GM18870 (cell line): ENCODE results near the gene CPNE2.
"Not testable (repeated sequence)": the region's sequence is repeated elsewhere in the genome, so short reads cannot be mapped to it uniquely, and the experiment has no call there.

Experiments used
- ATAC-seq: cut with Tn5 transposase; IDR thresholded peaks from one replicate; pipeline ENCODE4 v1.9.1; 2021; ENCODE audit warnings: moderate library complexity; ENCODE audit not compliant: unreplicated experiment

The CPNE2 gene

GRCh38 chr16:57069053-57069452, 23.3 kb upstream of the CPNE2 start:
- no peak for ATAC-seq

GRCh38 chr16:57069635-57070370, 22.6 kb upstream of the CPNE2 start:
- no peak for ATAC-seq

- ATAC-seq, result no peak
These were observed 22.0 kb upstream of the CPNE2 start for GRCh38 chr16:57070424-57070823.

GRCh38 chr16:57071081-57071732, 21.2 kb upstream of the CPNE2 start:
- ATAC-seq, result not testable (repeated sequence)

- no peak for ATAC-seq
These were observed 20.4 kb upstream of the CPNE2 start for GRCh38 chr16:57071831-57072582.

GRCh38 chr16:57072616-57073275, 19.6 kb upstream of the CPNE2 start:
- no peak for ATAC-seq

GRCh38 chr16:57077714-57078113, 14.7 kb upstream of the CPNE2 start:
- no peak for ATAC-seq

- no peak for ATAC-seq
These were observed 10.6 kb upstream of the CPNE2 start for GRCh38 chr16:57081744-57082143.

GRCh38 chr16:57082664-57083063, 9.7 kb upstream of the CPNE2 start:
- ATAC-seq, result no peak

GRCh38 chr16:57083485-57084126, 8.8 kb upstream of the CPNE2 start:
- ATAC-seq, result no peak

GRCh38 chr16:57084257-57084770, 8.1 kb upstream of the CPNE2 start:
- ATAC-seq, result no peak

- ATAC-seq, result no peak
These were observed 7.4 kb upstream of the CPNE2 start for GRCh38 chr16:57084996-57085395.

GRCh38 chr16:57087003-57087402, 5.4 kb upstream of the CPNE2 start:
- ATAC-seq, result no peak

GRCh38 chr16:57089406-57089805, 3.0 kb upstream of the CPNE2 start:
- no peak for ATAC-seq

- no peak for ATAC-seq
These were observed 996 bp upstream of the CPNE2 start for GRCh38 chr16:57091200-57091974.

GRCh38 chr16:57092786-57093411, 516 bp downstream of the CPNE2 start:
- ATAC-seq, result no peak

GRCh38 chr16:57093666-57094564, 1.5 kb downstream of the CPNE2 start:
- no peak for ATAC-seq

- no peak for ATAC-seq
These were observed 2.5 kb downstream of the CPNE2 start for GRCh38 chr16:57094911-57095310.
